SW 1271 (cell line): ENCODE data around the gene YWHAG.
"Not testable (repeated sequence)": the region's sequence is repeated elsewhere in the genome, so short reads cannot be mapped to it uniquely, and the experiment has no call there.

ENCODE experiments used
- DNase-seq, 2 experiments: peaks; one replicate each; lab custom pipeline; 2025; lab: John Stamatoyannopoulos, UW

Gene YWHAG

DNA sequence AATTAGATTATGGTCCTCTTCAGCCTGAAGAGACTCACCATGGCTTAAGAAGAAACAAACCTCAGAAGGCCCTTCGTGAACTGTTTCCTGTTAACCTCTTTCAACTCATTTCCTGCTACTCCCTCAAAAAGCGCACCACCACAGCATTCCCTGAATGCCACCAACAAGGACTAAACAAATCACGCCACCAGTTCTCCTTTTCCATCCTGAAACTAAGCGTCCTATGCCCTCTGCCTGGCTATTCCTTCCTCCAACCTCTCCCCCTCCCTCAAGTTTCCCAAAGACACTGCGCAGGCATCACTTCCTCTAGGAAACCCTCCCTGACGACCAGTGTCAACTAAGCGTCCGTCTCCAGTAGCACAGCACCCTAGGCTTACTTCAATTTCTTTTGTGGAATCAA, 12.0 kb downstream of the YWHAG start:
- DNase-seq = no peak

DNA sequence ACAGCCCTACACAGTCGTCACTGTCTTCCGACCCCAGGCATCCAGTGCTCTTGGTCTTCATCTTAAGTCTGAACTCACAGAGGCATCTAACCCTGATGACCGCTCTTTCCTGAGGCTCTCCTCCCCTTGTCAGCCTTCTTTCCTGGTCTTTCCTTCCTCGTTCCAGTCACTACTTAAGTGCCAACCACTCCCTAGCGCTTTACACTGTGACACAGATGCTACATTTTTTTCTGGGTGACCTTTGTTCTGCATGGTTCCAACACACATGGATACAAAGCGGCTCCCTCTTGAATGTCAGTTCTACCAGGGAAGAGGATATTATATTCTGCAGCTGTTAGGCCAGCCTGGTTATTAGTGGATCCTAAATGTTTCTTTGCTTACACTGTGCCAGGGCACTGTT, 12.7 kb downstream of the YWHAG start:
- no peak for DNase-seq

DNA sequence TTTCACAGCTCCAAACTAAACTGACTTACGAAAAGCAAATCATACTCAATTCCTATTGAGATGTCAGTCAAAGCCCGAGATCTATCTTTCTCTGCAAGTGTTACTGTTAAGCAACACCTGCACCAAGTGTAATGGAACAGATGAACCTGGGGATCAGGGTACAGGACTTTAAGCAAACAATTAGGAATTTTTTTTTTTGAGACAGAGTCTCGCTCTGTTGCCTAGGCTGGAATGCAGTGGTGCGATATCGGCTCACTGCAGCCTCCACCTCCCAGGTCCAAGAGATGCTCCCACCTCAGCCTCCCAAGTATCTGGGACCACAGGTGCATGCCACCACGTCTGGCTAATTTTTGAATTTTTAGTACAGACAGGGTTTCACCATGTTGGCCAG, 14.9 kb downstream of the YWHAG start:
- DNase-seq = no peak

DNA sequence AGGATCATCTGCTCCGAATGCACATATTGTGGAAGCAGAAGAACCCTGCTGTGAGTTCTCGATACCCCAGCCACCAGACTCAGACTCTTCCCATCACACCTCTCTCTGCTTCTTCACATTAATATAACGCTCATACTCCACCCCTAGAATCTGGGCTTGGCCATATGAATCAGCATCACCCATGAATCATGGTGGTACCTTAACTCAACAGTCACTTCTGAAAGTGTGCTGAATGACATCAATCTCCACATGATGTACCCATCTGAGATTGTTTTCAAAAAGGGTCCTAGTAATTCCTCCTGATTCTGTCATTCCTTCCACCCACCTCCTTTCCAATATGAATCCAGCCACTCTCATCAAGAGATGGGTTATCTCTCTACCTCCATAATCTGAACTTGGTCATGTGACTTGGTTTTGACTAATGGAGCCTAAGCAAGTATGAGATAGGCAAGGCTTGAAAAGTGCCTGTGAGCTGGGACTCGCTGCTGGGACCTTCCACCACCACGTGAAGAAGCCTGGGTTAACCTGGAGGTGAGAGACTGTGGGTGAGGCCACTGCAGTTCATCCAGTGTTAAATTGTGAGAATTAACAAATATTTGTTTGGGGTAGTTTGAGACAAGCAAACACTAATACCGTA, 15.4 kb downstream of the YWHAG start:
- DNase-seq = no peak

DNA sequence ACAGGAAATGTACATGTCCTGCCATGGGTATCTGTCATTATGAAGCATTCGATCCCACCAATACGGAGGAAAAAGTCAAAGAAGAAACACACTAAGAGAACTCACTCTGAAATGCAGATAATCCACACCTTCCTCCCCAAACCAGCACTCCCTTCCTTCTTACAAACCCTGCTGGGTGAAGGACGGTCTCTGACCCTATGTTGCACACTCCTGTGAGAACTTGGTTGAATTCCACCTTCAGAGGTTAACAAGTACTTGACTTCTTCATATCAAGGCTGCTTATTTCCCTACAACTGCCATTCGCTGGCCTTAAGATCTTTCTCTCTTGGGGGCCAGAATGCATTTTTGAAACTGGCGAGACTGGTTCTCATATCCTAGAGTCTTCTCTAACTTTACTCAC, 16.6 kb downstream of the YWHAG start:
- DNase-seq = no peak

DNA sequence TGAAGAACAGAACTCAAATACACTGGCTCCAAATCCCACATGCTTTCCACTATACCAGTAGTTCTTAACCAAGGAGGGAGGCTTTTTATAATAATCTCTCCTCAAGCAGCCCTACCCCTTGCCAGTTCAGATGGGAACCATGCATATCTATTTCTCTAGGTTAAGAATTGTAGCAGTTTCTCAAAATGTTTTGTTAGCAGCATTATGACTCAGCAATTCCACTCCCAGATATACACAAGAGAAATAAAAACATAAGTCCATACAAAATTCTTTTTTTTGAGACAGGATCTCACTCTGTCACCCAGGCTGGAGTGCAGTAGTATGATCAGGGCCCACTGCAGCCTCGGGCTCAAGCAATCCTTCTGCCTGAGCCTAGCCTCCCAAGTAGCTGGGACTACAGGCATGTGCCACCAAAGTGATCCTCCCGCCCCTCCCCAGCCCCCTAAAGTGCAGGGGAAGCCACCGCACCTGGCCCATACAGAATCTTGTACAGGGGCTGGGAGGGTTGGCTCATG, 18.1 kb downstream of the YWHAG start:
- no peak for DNase-seq

DNA sequence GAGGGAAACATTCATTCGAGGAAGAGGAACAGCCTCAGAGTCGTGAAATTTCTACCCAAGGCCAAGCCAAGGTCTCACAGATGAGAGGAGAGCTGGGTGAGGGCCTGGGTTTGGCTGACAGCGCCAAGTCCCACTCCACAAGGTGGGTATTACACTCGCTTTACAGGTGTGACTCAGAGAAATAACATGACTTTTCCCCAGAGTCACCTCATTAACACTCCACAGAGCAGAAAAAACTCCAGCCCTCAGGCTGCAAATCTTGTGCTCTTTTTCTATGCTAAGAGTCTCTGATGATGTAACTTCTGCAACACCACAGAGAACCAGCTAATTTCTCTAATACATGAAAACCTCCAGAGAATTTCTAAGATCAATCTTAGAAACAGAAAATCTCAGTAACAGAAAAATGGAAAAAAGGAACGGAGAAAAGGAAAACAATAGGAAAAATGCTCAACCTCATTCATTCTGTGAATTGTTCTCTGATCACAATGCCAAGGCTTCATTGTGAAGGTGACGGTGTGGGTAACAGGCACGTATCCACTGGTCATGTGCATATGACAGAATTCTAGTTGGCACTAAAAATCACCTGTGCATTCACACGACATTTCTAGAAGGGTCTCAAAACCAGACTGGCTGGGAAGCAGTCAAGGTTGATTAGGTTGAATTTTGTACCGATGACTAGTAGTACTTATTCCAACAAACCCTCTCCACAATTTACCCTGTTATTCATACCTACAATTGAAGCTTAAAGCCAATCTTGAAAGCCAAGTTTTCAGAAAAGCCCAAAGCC, 20.3 kb downstream of the YWHAG start:
- DNase-seq = no peak

DNA sequence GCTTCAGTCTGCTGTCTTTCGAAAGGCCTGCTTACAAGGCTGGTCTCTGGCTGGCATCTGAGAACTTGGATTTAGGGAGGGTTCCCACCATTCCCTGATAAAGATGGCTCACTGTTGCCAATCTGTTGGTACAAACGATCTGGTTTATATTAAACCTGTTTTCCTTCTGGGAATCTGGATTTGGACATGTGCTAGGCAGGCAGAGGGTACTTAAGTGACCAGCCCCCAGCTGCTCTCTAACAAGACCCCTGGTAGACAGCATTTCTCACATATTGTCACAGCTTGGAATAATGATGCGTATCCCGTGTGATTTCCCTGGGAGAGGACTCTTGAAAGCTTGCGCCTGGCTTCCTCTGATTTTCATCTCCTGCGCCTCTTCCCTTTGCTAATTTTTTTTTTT, 21.6 kb downstream of the YWHAG start:
- no peak for DNase-seq

DNA sequence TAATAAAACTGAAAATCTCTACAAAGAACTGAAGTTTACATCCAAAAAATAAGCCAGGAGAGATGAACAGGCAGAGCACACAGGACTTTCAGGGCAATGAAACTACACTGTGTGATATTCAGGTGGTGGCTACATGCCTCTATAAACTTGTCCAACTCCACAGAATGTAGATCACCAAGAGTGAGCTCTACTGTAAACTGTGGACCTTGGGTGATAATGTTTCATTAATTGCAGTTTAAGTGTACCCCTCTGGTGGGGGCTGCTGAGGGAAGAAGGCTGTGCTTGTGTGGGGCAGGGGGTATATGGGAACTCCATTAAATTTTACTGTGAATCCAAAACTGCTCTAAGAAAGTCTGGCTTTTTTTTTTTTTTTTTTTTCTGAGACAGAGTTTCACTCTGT, 22.7 kb downstream of the YWHAG start:
- no peak for DNase-seq

DNA sequence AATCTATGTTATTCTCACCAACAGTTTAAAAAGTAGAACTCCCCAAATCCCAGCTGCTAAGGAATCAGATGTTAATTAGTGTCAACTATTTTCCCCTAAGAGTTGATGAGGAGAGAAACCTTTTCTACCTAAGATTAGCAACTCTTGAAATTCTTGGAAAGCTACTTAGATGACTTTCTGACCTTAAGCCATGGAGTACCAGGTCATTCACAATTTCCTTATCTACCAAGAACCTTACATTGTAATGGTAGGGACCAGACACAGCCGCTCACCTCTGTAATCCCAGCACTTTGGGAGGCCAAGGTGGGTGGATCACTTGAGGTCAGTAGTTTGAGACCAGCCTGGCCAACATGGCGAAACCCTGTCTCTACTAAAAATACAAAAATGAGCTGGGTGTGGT, 23.4 kb downstream of the YWHAG start:
- DNase-seq = not testable (repeated sequence)

DNA sequence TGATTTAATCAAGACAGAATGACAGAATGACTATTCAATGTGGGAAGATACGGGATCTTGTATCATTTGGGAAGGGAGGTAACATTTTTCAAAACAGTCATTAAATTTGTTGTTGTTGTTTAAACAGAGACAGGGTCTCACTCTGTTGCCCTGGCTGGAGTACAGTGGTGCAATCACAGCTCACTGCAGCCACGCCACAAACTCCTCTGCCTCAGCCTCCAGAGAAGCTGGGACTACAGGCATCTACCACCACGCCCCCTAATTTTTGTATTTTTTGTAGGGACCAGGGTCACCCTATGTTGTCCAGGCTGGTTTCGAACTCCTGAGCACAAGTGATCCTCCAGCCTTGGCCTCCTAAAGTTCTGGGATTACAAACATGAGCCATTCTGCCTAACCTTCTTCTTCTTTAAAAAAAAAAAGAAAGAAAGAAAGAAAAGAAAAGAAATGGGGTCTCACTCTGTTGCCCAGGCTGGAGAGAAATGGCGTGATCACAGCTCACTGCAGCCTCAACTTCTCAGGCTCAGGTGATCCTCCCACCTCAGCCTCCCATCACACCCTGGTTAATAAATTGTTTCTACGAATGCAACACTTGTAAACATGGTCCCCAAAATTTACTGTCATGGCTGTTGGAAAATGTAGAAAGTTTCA, 24.3 kb downstream of the YWHAG start:
- no peak for DNase-seq

DNA sequence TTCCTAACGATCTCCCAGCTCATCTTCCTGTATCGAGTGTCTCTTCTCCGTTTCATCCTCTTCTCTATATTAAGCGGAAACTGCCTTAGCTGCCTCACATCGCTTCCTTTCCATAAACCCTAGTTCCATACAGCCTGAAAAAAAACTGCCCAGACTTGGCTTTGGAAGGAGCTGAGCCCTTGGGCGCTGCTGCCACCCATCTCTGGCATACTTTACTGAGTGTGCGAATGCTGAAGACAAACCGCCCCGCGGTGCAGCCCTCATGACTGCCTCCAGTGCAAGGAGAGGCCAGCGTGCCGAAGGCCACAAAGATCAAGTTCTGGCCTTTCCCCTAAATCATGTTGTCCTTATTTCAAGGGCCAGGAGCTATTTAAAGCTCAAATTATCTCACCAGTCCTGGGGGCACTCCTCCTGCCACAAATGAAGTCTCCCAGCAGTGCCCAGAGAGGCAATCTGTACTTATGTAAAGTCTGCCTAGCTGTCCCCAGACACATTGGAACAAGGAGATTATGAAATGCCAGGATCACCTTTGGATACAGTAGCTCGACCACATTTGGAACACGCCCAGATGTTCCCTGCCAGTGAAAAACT, 25.2 kb downstream of the YWHAG start:
- DNase-seq = no peak

DNA sequence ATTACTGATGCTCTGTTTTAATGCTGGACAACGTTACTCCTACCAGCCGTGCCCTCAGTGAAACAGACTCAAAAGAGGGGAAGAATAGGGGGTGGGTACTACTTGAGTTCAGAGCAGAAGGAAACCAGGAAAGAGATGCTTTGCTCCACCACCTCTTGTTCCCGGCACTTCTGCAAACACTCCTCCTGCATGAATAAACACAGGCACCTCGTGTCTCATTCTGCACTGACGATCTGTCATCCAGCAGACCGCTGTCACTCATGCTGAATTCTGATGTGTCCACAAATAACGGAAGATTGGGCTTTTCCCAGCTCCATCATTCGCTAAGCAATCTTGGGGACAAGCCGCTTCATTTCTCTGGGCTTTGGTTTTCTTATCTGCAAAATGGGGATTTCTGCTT, 26.7 kb downstream of the YWHAG start:
- no peak for DNase-seq

DNA sequence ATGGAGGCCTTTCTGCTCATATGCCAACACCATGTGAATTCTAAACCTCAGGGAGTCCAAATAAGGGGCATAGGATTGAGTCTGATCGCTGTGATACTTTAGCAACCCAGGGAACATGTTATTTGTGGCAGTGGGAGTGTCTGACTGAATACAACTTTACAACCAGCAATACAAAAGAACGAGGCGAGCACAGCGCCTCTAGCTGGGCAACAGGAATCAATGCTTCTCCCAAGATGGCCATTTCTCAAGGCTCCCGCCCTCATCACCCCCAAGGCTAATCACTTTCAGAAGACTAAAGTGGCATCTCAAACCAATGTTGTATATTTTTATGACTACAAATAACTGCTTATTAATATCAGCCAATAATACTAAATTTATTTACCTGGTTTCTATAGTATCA, 28.1 kb downstream of the YWHAG start:
- DNase-seq = no peak

DNA sequence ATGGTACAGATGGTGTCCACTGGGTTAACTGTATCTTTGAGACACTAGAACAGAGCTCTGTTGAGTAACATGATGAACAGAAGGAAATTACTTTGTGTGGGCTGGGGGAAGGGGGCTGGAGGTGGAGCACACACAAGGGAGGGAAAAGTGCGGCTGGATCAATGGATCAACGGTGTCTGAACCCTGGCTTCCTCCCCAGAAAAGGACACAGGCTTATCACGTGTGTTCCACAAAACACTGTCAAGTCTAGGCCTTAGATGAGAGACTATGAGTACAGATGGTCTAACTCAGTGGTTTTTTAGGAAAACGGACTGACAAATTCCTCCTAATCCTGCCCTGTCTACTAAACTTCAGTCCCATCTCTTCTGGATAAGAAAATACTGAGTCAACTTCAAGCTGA, 28.5 kb downstream of the YWHAG start:
- DNase-seq = no peak

DNA sequence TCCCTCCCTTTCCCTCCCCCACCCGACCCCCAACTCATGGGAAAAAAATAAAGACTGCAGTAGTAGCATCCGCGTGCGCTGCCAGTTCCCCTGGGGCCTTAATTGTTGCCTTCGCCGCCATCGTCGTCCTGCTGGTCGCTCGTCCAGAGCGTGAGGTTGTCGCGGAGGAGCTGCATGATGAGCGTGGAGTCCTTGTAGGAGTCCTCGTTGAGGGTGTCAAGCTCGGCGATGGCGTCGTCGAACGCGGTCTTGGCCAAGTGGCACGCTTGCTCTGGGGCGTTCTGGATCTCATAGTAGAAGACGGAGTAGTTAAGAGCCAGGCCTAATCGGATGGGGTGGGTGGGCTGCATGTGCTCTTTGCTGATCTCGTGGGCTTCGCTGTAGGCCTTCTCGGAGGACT, 29.3 kb downstream of the YWHAG start:
- DNase-seq = no peak

DNA sequence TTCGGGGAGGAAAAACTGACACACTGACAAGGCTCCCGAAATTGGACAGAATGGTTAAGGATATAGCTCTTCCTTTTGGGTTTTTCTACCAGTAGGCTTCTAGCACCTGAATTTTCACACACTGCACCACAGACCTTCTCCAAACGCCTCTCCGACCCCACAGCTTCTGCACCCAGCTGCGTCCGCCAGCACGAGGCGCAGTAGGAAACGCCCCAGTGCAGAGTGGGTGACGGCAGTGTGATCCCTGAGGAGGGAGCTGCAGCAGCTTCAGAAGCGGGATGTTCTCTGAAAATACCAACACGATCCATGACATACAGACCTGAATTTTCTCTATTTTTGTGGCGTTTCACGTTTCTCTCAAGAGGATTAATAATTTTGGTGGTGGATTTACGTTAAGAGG, 30.4 kb downstream of the YWHAG start:
- DNase-seq = no peak

DNA sequence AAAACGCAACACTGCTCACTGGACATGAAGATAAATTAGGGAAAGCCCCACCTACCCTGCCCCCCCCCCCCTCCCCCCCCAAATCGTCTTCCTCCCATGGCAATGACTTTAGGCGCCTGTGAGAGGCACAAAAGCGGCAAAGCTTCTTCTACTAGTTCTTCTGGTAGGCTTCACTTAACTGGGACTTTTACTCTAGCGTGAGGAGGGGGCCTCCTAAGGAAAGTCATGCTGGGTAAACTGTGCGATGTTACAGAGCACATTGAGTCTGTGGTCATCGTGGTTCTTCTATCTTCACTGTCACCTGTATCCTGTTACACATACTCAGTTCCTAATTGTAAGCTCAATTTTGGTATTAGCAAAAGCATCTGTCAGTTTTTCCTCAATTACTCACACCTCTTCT, 31.2 kb downstream of the YWHAG start:
- no peak for DNase-seq

DNA sequence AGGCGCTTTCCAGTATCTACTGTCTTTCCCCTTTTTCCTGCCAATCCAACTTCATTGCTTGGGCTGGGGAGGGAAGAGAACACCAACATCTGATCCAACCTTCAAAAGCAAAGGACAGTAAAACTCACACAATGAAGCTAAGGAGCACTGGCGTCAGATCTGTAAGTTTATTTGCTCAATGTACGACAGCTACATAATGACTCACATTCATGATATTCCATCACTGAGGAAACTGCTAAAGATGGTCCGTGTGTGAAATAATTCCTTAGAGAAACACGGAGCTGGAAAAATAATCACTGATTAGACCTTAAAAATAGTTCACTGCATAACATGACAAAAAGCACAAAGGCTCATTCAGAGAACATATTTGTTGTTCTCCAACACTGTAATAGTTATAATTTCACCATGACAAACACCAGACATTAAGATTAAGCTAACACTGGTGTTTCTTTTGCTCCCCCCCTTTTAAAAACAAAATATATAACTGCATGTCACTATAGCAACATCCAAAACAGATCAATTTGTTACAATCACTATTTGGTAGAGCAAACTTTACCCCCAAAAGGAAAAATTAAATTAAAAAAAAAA, 32.1 kb downstream of the YWHAG start:
- DNase-seq = no peak

DNA sequence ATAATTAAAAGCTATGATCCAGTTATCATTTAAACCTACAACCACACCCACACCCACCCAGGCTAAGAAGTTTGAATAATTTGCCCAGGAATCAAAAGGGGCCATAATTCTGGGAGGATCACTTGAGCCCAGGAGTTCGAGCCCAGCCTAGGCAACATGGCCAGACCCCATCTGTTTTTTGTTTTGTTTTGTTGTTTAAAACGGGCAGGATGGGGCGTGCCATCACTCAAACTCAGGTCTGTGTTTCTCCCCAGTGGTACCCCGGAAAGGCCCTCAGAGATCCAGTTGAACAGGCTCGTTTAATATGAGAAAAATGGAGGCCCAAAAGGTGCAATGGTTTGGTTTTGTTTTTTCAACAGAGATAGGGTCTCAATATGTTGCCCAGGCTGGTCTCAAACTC, 33.0 kb downstream of the YWHAG start:
- DNase-seq = no peak

DNA sequence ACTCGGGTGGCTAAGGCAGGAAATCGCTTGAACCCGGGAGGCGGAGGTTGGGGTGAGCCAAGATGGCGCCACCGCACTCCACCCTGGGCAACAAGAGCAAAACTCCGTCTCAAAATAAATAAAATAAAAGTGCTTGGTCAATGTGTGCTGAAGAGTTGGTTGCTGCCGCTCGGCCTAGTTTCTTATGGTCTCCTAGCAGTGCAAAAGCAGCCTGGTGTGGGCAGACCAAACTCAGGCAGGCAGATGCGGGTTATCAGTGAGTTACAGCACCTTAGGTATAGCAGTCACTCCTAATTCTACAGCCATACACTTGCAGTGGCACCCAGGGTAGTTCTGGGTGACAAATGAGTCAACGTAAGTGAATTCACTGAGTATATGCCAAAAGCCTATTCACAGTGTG, 33.7 kb downstream of the YWHAG start:
- DNase-seq = no peak
